ENCODE measurements around the gene SERP2. TPM values are rescaled to one million over a fixed set of nuclear protein-coding genes. Genes with fewer than 3 reads are reported as not detected.

The SERP2 gene
- total RNA-seq, 1 donor from 2014 or later: 1.5 TPM

- DNase-seq (ENCODE audit: low spot score) (no peak), ATAC-seq (no peak)
Observed at GRCh38 chr13:44385847-44386246, 12.2 kb downstream of the SERP2 start.

- no peak for DNase-seq (ENCODE audit: low spot score)
- no peak for ATAC-seq
Observed at GRCh38 chr13:44386913-44387556, 13.4 kb downstream of the SERP2 start.

GRCh38 chr13:44388427-44389059 is 14.9 kb downstream of the SERP2 start:
- ATAC-seq: no peak
- no peak for DNase-seq (ENCODE audit: low spot score)

- no peak for ATAC-seq
- no peak for DNase-seq (ENCODE audit: low spot score)
Observed at GRCh38 chr13:44389060-44389666, 15.5 kb downstream of the SERP2 start.

GRCh38 chr13:44389876-44390275 is 16.3 kb downstream of the SERP2 start:
- DNase-seq (ENCODE audit: low spot score) (no peak), ATAC-seq (no peak)

- peak; percentile 69 for DNase-seq (ENCODE audit: low spot score)
Observed at GRCh38 chr13:44393391-44393790, 19.8 kb downstream of the SERP2 start.

GRCh38 chr13:44394658-44395057 is 21.0 kb downstream of the SERP2 start:
- no peak for ATAC-seq
- DNase-seq (ENCODE audit: low spot score): no peak

More at GRCh38 chr13:44393391-44393790, 19.8 kb downstream of the SERP2 start:
- ATAC-seq: peak; percentile 92

GRCh38 chr13:44395976-44396694 is 22.5 kb downstream of the SERP2 start:
- DNase-seq (ENCODE audit: low spot score) (no peak), ATAC-seq (no peak)

GRCh38 chr13:44396701-44397580 is 23.3 kb downstream of the SERP2 start:
- ATAC-seq (peak; percentile 60), DNase-seq (ENCODE audit: low spot score) (no peak)

GRCh38 chr13:44397766-44398223 is 24.2 kb downstream of the SERP2 start:
- DNase-seq (ENCODE audit: low spot score) (no peak), ATAC-seq (no peak)

GRCh38 chr13:44398606-44399005 is 25.0 kb downstream of the SERP2 start:
- no peak for ATAC-seq
- DNase-seq (ENCODE audit: low spot score): no peak

GRCh38 chr13:44399074-44399473 is 25.4 kb downstream of the SERP2 start:
- DNase-seq (ENCODE audit: low spot score): no peak
- ATAC-seq: no peak

GRCh38 chr13:44400736-44401135 is 27.1 kb downstream of the SERP2 start:
- ATAC-seq (no peak), DNase-seq (ENCODE audit: low spot score) (no peak)

- ATAC-seq: peak; percentile 7
- no peak for DNase-seq (ENCODE audit: low spot score)
Observed at GRCh38 chr13:44401577-44401976, 28.0 kb downstream of the SERP2 start.

- ATAC-seq (no peak), DNase-seq (ENCODE audit: low spot score) (no peak)
Observed at GRCh38 chr13:44402899-44403445, 29.3 kb downstream of the SERP2 start.

- DNase-seq (ENCODE audit: low spot score) (peak; percentile 79), ATAC-seq (peak; percentile 60)
Observed at GRCh38 chr13:44403461-44404056, 29.9 kb downstream of the SERP2 start.

- DNase-seq (ENCODE audit: low spot score) (peak; percentile 86), ATAC-seq (peak; percentile 80)
Observed at GRCh38 chr13:44404261-44405132, 30.9 kb downstream of the SERP2 start.

GRCh38 chr13:44406617-44407016 is 33.0 kb downstream of the SERP2 start:
- no peak for ATAC-seq
- DNase-seq (ENCODE audit: low spot score): no peak

GRCh38 chr13:44407379-44407778 is 33.8 kb downstream of the SERP2 start:
- ATAC-seq (no peak), DNase-seq (ENCODE audit: low spot score) (no peak)
